ENCODE measurements around the gene G6PC3.

- TF ChIP-seq, protein P1, sequence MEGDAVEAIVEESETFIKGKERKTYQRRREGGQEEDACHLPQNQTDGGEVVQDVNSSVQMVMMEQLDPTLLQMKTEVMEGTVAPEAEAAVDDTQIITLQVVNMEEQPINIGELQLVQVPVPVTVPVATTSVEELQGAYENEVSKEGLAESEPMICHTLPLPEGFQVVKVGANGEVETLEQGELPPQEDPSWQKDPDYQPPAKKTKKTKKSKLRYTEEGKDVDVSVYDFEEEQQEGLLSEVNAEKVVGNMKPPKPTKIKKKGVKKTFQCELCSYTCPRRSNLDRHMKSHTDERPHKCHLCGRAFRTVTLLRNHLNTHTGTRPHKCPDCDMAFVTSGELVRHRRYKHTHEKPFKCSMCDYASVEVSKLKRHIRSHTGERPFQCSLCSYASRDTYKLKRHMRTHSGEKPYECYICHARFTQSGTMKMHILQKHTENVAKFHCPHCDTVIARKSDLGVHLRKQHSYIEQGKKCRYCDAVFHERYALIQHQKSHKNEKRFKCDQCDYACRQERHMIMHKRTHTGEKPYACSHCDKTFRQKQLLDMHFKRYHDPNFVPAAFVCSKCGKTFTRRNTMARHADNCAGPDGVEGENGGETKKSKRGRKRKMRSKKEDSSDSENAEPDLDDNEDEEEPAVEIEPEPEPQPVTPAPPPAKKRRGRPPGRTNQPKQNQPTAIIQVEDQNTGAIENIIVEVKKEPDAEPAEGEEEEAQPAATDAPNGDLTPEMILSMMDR (IDR thresholded peaks at IDR 0.05) = no peak
- no peak for TF ChIP-seq POLR2A (IDR thresholded peaks at IDR 0.05)
These were observed 20.9 kb downstream of the G6PC3 start for GRCh38 chr17:44091200-44091997.
